BJ (cell line): Measurements from ENCODE around the gene RLBP1. TPM values are rescaled to one million over a fixed set of nuclear protein-coding genes. Genes with fewer than 3 reads are reported as not detected.

Source experiments
- CTCF ChIA-PET: fragments of 350-600 bp; formaldehyde crosslinking; extraction: SDS; loops from one replicate; lab custom pipeline; 2021; ENCODE audit warnings: antibody characterized with exemption, inconsistent platforms; lab: Yijun Ruan, JAX
- POLR2A ChIA-PET: fragments of 300-600 bp; sonication (Branson Sonifier 250); formaldehyde crosslinking; extraction: SDS; loops from one replicate; lab custom pipeline; 2021; ENCODE audit warnings: antibody characterized with exemption; lab: Charles Lee
- DNase-seq: peaks from one replicate; pipeline ENCODE4 v3.0.0-alpha.2; 2011; ENCODE audit warnings: low read depth
- H3K27me3 ChIP-seq: 2 replicates; pipeline ENCODE4 v1.6.0; 2011; ENCODE audit warnings: low read length; ENCODE audit not compliant: control insufficient read depth, insufficient read depth
- H3K36me3 ChIP-seq: 2 replicates; pipeline ENCODE4 v1.5.1; 2011; ENCODE audit warnings: low read length; ENCODE audit not compliant: control insufficient read depth, insufficient read depth
- H3K4me3 ChIP-seq: 2 replicates; pipeline ENCODE4 v1.5.1; 2011; ENCODE audit warnings: low read depth, mild to moderate bottlenecking, control low read depth, low read length
- polyA plus RNA-seq: library from polyadenylated mRNA; depleted of rRNA; stranded (reverse); fragments of >200 nt; gene quantifications from 2 replicates; pipeline ENCODE4 v1.2.3, GENCODE V29; 2011
- TF ChIP-seq, protein P1 (sequence below): IDR thresholded peaks from 2 replicates; pipeline ENCODE4 v1.5.1; 2011; ENCODE audit warnings: low read depth, mild to moderate bottlenecking, control low read depth, inconsistent platforms, low read length, moderate library complexity; ENCODE audit not compliant: insufficient read depth

Gene RLBP1
- polyA plus RNA-seq, 1 experiment: not detected

DNA sequence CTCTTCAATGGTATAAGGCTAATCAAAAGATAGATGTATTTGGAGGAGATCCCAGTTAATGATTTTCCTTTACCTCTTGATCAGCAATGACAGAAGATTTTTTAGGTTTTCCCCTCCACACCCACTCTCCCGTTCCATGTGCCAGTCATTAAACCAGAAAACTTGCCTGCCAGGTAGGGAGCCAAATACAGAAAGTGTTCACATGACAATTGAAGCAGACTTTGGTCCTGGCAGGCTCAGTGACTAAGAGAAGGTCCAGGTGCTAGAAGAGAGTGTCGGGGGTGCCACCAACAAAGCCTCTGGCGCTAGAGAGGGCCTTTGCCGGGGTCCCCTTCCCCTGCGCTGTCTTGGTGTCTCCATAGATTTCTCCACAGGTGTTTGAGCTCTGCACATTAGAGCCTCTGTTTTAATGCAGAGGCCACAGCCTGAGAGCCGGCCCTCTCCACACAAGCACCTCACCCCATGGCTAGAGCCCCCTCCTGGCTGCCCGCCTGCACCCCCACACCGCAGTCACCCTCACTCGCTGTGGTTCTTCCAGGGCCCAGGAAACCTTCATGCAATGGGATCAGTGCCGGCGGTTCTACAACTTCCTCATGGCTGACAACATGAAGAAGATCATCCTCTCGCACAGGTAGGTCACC lies 36.4 kb downstream of the RLBP1 start:
- ChIA-PET CTCF (interaction anchor here (1.1 kb wide), 1 partner anchor 22 kb away, joined by 3 read pairs; no protein-coding TSS in a partner anchor), POLR2A (no interaction called here)
- TF ChIP-seq, protein P1, sequence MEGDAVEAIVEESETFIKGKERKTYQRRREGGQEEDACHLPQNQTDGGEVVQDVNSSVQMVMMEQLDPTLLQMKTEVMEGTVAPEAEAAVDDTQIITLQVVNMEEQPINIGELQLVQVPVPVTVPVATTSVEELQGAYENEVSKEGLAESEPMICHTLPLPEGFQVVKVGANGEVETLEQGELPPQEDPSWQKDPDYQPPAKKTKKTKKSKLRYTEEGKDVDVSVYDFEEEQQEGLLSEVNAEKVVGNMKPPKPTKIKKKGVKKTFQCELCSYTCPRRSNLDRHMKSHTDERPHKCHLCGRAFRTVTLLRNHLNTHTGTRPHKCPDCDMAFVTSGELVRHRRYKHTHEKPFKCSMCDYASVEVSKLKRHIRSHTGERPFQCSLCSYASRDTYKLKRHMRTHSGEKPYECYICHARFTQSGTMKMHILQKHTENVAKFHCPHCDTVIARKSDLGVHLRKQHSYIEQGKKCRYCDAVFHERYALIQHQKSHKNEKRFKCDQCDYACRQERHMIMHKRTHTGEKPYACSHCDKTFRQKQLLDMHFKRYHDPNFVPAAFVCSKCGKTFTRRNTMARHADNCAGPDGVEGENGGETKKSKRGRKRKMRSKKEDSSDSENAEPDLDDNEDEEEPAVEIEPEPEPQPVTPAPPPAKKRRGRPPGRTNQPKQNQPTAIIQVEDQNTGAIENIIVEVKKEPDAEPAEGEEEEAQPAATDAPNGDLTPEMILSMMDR: no peak
- Histone ChIP-seq H3K4me3 (no peak overlapping the region), H3K36me3 (no peaks in the 10 kb centered on the region; the same call in none of the 2 replicates), H3K27me3 (no peaks in the 10 kb centered on the region)
- no peak for DNase-seq

DNA sequence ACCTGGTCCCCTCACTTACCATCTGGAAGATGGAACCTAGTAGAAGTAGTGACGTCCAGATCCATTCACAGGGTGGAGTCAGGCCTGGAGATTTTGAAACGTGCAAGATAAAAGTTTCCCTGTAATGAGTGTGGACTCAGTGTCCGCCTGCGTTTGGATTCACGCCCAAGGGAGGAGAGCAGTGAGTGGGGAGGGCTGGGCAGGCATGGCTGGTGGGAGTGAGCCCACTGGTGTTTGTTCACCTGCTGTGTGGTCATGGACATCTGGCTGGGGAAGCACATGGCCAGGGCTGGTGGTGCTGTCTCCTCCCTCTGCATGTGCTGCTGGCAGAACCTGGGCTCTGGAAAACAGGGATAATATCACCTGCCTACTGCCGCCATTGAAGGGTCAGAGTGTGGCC lies 37.0 kb downstream of the RLBP1 start:
- ChIA-PET POLR2A (no interaction called here), CTCF (interaction anchor here (1.1 to 1.2 kb wide), 2 partner anchors 13 to 23 kb away, joined by 3 to 4 read pairs; no protein-coding TSS in a partner anchor)
- no peak for DNase-seq
- TF ChIP-seq, protein P1: no peak
- H3K27me3 ChIP-seq: no peaks in the 10 kb centered on the region
- H3K4me3 ChIP-seq: no peak overlapping the region
- H3K36me3 ChIP-seq: no peaks in the 10 kb centered on the region; the same call in none of the 2 replicates

DNA sequence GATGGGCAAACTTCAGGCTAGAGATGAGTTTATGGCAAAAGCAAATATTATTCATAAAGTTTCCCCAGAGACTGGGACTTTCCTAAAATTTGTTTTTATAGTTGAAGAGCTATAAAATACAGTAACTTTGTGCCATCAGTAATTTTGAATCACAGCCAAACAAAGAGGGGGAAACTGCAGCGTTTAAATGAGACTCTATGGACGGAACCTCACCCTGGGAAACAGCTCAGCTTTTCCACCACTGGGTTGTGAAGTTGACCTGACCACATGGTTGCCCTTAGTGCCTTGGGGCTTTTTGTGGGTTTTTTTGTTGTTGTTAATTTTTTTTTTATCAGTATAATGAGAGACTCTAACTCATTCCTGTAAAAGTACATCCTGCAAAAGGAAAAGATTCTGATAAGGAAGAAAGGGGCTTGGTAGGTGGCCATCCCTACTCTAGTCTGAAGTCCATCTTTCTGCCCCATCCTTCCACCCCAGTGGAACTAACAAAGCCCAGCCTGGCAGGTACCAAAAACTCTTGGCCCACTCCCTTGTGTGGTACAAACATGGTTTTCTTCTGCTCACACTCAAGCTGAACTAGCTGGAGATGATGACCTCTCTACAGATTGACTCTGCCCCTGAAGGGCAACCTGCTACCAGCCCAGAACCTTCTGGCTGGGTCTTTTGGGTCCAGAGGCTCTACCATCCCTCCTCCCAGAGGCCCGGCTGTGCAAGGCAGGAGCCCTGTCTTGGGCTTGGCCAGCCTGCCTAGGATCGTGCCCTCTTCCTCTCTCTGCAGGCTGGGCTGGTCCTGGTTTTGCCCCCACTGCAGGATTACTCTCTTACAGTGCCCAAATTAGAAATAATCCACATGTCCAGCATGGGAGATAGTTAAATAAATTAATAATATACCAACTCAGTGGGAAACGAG lies 41.2 kb downstream of the RLBP1 start:
- no peak overlapping the region for H3K4me3 ChIP-seq
- ChIA-PET CTCF (interaction anchor here (1.0 to 10.4 kb wide), 7 partner anchors 9 to 275 kb away, joined by 3 to 306 read pairs (median 4); no protein-coding TSS in a partner anchor), POLR2A (no interaction called here)
- peak; percentile 12 for DNase-seq
- H3K36me3 ChIP-seq: no peaks in the 10 kb centered on the region; the same call in 1 of the 2 replicates
- TF ChIP-seq, protein P1: no peak
- no peaks in the 10 kb centered on the region for H3K27me3 ChIP-seq

DNA sequence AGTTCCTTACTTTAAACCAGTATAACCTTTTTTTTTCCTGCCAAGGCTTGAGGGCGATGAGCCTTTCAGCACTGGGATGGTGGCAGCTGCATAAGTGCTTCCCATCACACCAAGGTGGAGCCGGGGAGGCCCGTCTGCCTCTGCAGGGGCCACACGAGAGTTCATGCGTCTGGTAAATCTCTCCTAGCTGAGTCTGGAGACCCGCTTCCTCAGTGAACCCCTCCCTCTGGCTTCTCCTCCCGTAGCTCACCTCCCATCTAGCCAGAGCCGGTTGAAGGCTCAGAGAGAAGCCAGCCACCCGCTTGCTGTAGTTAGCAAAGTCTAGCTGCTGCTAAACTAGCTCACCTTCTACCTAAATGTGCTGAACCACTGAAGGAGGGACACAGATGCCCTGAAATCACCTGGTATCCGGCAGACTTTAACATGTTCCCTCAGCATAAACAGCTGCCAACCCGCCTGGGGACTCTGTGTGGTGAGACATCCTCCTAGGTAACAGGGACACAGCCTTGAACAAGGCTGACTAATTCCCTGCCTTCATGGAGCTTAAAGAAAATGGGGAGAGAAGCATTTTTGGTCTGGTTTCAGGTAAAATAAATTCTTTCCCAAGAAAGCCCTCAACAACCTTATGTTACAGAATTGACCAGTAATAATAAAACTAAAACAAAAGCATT lies 42.9 kb downstream of the RLBP1 start:
- TF ChIP-seq, protein P1: no peak
- ChIA-PET CTCF (interaction anchor here (0.5 to 10.4 kb wide), 39 partner anchors 10 to 1399 kb away, joined by 3 to 306 read pairs (median 5); no protein-coding TSS in a partner anchor), POLR2A (interaction anchor here (0.6 to 1.0 kb wide), 2 partner anchors 65 to 274 kb away, joined by 3 to 4 read pairs; partner anchors contain the start of gene FANCI)
- Histone ChIP-seq H3K27me3 (no peaks in the 10 kb centered on the region), H3K36me3 (no peaks in the 10 kb centered on the region), H3K4me3 (no peak overlapping the region)
- no peak for DNase-seq
